ENCODE data around the gene MAMDC4. TPM values are rescaled to one million over a fixed set of nuclear protein-coding genes. Genes with fewer than 3 reads are reported as not detected.
A peak's percentile ranks its signal among the peaks of the same experiment; 100 is the strongest.

MAMDC4 gene
- total RNA-seq, 1 donor from 2014 or later, result 36.7 TPM

GRCh38 chr9:136896027-136896426, 43.9 kb downstream of the MAMDC4 start:
- Mint-ChIP-seq H3K4me3 (ENCODE audit: low read depth) (no peak overlapping the region), H3K27ac (no peak overlapping the region), H3K36me3 (ENCODE audit: insufficient read depth) (peaks cover 9% of the 10 kb centered on the region), H3K27me3 (no peaks in the 10 kb centered on the region), H3K9me3 (ENCODE audit: low read depth) (no peaks in the 10 kb centered on the region), H3K4me1 (ENCODE audit: low read depth) (no peaks in the 10 kb centered on the region)
- DNase-seq (ENCODE audit: low spot score, unreplicated experiment), result no peak
- no peak for TF ChIP-seq CTCF (IDR thresholded peaks at IDR 0.05; ENCODE audit: unreplicated experiment)

GRCh38 chr9:136898483-136899100, 46.4 kb downstream of the MAMDC4 start:
- Mint-ChIP-seq H3K9me3 (ENCODE audit: low read depth) (no peaks in the 10 kb centered on the region), H3K36me3 (ENCODE audit: insufficient read depth) (peaks cover 16% of the 10 kb centered on the region), H3K4me1 (ENCODE audit: low read depth) (no peaks in the 10 kb centered on the region), H3K27ac (no peak overlapping the region), H3K4me3 (ENCODE audit: low read depth) (no peak overlapping the region), H3K27me3 (no peaks in the 10 kb centered on the region)
- DNase-seq (ENCODE audit: low spot score, unreplicated experiment), result no peak
- no peak for TF ChIP-seq CTCF (IDR thresholded peaks at IDR 0.05; ENCODE audit: unreplicated experiment)

GRCh38 chr9:136899196-136899595, 47.0 kb downstream of the MAMDC4 start:
- Mint-ChIP-seq H3K27me3 (no peaks in the 10 kb centered on the region), H3K27ac (no peak overlapping the region), H3K36me3 (ENCODE audit: insufficient read depth) (peaks cover 16% of the 10 kb centered on the region), H3K4me1 (ENCODE audit: low read depth) (no peaks in the 10 kb centered on the region), H3K9me3 (ENCODE audit: low read depth) (no peaks in the 10 kb centered on the region), H3K4me3 (ENCODE audit: low read depth) (no peak overlapping the region)
- DNase-seq (ENCODE audit: low spot score, unreplicated experiment), result no peak
- TF ChIP-seq CTCF (IDR thresholded peaks at IDR 0.05; ENCODE audit: unreplicated experiment), result no peak

- peaks cover 17% of the 10 kb centered on the region for H3K36me3 Mint-ChIP-seq (ENCODE audit: insufficient read depth)
- no peak for DNase-seq (ENCODE audit: low spot score, unreplicated experiment)
- H3K27me3 Mint-ChIP-seq, result no peaks in the 10 kb centered on the region
- no peak overlapping the region for H3K27ac Mint-ChIP-seq
- no peak overlapping the region for H3K4me3 Mint-ChIP-seq (ENCODE audit: low read depth)
- no peaks in the 10 kb centered on the region for H3K9me3 Mint-ChIP-seq (ENCODE audit: low read depth)
- H3K4me1 Mint-ChIP-seq (ENCODE audit: low read depth), result no peaks in the 10 kb centered on the region
- TF ChIP-seq CTCF (IDR thresholded peaks at IDR 0.05; ENCODE audit: unreplicated experiment), result no peak
These were observed 48.4 kb downstream of the MAMDC4 start for GRCh38 chr9:136900556-136900955.

- Mint-ChIP-seq H3K36me3 (ENCODE audit: insufficient read depth) (peaks cover 18% of the 10 kb centered on the region), H3K4me3 (ENCODE audit: low read depth) (no peak overlapping the region), H3K4me1 (ENCODE audit: low read depth) (no peaks in the 10 kb centered on the region), H3K27ac (peak overlapping the region; percentile 74), H3K27me3 (no peaks in the 10 kb centered on the region), H3K9me3 (ENCODE audit: low read depth) (no peaks in the 10 kb centered on the region)
- no peak for DNase-seq (ENCODE audit: low spot score, unreplicated experiment)
- no peak for TF ChIP-seq CTCF (IDR thresholded peaks at IDR 0.05; ENCODE audit: unreplicated experiment)
These were observed 48.9 kb downstream of the MAMDC4 start for GRCh38 chr9:136900988-136901515.

Measured in progenitor cell of endocrine pancreas (in vitro differentiated cells).